ENCODE measurements around the gene ZNF865.

The ZNF865 gene

DNA sequence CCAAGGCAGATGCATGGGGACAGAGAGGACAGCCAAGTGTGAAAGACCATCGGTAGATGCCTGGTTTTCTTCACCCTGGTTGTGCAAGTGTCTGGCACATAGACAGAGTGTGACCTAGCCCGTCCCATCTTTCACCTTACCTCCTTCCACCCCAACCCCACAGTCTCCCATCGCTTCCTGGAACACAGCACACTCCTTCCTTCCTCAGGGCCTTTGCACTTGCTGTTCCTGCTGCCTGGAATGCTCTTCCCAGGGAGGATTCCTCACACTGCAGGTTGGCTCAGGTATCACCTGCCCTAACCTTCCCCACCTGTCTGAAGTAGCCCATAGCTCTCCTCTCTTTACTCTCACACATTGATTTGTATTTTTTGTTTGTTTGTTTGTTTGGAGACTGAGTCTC, 9.1 kb upstream of the ZNF865 start:
- no peaks in the 10 kb centered on the region for H3K27me3 ChIP-seq (ENCODE audit: insufficient read depth, low read length)
- H3K9ac ChIP-seq (ENCODE audit: low read length), result no peak overlapping the region
- H3K36me3 ChIP-seq (ENCODE audit: insufficient read depth, low read length), result peaks cover 20% of the 10 kb centered on the region
- H3K27ac ChIP-seq (ENCODE audit: low read depth, low read length, poor library complexity, severe bottlenecking), result no peak overlapping the region
- no peak overlapping the region for H2AFZ ChIP-seq (ENCODE audit: low read length)
- no peaks in the 10 kb centered on the region for H3K79me2 ChIP-seq (ENCODE audit: insufficient read depth, low read length)
- no peaks in the 10 kb centered on the region for H3K9me2 ChIP-seq (ENCODE audit: low read depth, low read length)
- H3K4me2 ChIP-seq (ENCODE audit: low read length), result no peak overlapping the region
- peaks cover 9% of the 10 kb centered on the region for H3K4me1 ChIP-seq (ENCODE audit: insufficient read depth, low read length, severe bottlenecking)
- no peak overlapping the region for H3K4me3 ChIP-seq (ENCODE audit: low read depth, low read length, poor library complexity, severe bottlenecking)
- H4K20me1 ChIP-seq (ENCODE audit: insufficient read depth, low read length), result no peaks in the 10 kb centered on the region
- no peaks in the 10 kb centered on the region for H3K9me3 ChIP-seq (ENCODE audit: low read length)
- no peak for TF ChIP-seq CTCF (IDR thresholded peaks at IDR 0.05; ENCODE audit: low read length)
- TF ChIP-seq EZH2 (IDR thresholded peaks at IDR 0.05; ENCODE audit: borderline replicate concordance, low read length), result no peak
- H3F3A ChIP-seq (ENCODE audit: insufficient read depth, low read length), result no peaks in the 10 kb centered on the region

GRCh38 chr19:55597501-55597921, 7.9 kb upstream of the ZNF865 start:
- Histone ChIP-seq H3K4me2 (ENCODE audit: low read length) (no peak overlapping the region), H3K4me1 (ENCODE audit: insufficient read depth, low read length, severe bottlenecking) (peaks cover 11% of the 10 kb centered on the region)

GRCh38 chr19:55598034-55598433, 7.4 kb upstream of the ZNF865 start:
- Histone ChIP-seq H3K27ac (ENCODE audit: low read depth, low read length, poor library complexity, severe bottlenecking) (no peak overlapping the region), H3K4me1 (ENCODE audit: insufficient read depth, low read length, severe bottlenecking) (peaks cover 11% of the 10 kb centered on the region)

More at GRCh38 chr19:55597501-55597921, 7.9 kb upstream of the ZNF865 start:
- Histone ChIP-seq H2AFZ (ENCODE audit: low read length) (no peak overlapping the region), H3K9me3 (ENCODE audit: low read length) (no peaks in the 10 kb centered on the region), H3F3A (ENCODE audit: insufficient read depth, low read length) (no peaks in the 10 kb centered on the region), H3K79me2 (ENCODE audit: insufficient read depth, low read length) (no peaks in the 10 kb centered on the region), H3K27me3 (ENCODE audit: insufficient read depth, low read length) (no peaks in the 10 kb centered on the region), H3K9ac (ENCODE audit: low read length) (no peak overlapping the region), H3K27ac (ENCODE audit: low read depth, low read length, poor library complexity, severe bottlenecking) (no peak overlapping the region), H3K36me3 (ENCODE audit: insufficient read depth, low read length) (peaks cover 20% of the 10 kb centered on the region), H3K4me3 (ENCODE audit: low read depth, low read length, poor library complexity, severe bottlenecking) (no peak overlapping the region), H4K20me1 (ENCODE audit: insufficient read depth, low read length) (no peaks in the 10 kb centered on the region), H3K9me2 (ENCODE audit: low read depth, low read length) (no peaks in the 10 kb centered on the region)
- TF ChIP-seq EZH2 (IDR thresholded peaks at IDR 0.05; ENCODE audit: borderline replicate concordance, low read length) (no peak), CTCF (IDR thresholded peaks at IDR 0.05; ENCODE audit: low read length) (no peak)

More at GRCh38 chr19:55598034-55598433, 7.4 kb upstream of the ZNF865 start:
- Histone ChIP-seq H3K36me3 (ENCODE audit: insufficient read depth, low read length) (peaks cover 20% of the 10 kb centered on the region), H3K9me2 (ENCODE audit: low read depth, low read length) (no peaks in the 10 kb centered on the region), H3K27me3 (ENCODE audit: insufficient read depth, low read length) (no peaks in the 10 kb centered on the region), H2AFZ (ENCODE audit: low read length) (no peak overlapping the region), H3K9me3 (ENCODE audit: low read length) (no peaks in the 10 kb centered on the region), H3K79me2 (ENCODE audit: insufficient read depth, low read length) (no peaks in the 10 kb centered on the region), H3F3A (ENCODE audit: insufficient read depth, low read length) (no peaks in the 10 kb centered on the region), H3K9ac (ENCODE audit: low read length) (no peak overlapping the region), H3K4me2 (ENCODE audit: low read length) (no peak overlapping the region), H3K4me3 (ENCODE audit: low read depth, low read length, poor library complexity, severe bottlenecking) (no peak overlapping the region), H4K20me1 (ENCODE audit: insufficient read depth, low read length) (no peaks in the 10 kb centered on the region)
- no peak for TF ChIP-seq EZH2 (IDR thresholded peaks at IDR 0.05; ENCODE audit: borderline replicate concordance, low read length)
- TF ChIP-seq CTCF (IDR thresholded peaks at IDR 0.05; ENCODE audit: low read length), result no peak
